Endothelial cell of hepatic sinusoid (primary cell): ENCODE data around the gene ADGRG3.

Experiments used
- in situ Hi-C: cut with HindIII; loops from 2 replicates; pipeline ENCODE4 v1.10.0; 2017; ENCODE audit warnings: low sequenced_read_pairs

ADGRG3 gene

DNA sequence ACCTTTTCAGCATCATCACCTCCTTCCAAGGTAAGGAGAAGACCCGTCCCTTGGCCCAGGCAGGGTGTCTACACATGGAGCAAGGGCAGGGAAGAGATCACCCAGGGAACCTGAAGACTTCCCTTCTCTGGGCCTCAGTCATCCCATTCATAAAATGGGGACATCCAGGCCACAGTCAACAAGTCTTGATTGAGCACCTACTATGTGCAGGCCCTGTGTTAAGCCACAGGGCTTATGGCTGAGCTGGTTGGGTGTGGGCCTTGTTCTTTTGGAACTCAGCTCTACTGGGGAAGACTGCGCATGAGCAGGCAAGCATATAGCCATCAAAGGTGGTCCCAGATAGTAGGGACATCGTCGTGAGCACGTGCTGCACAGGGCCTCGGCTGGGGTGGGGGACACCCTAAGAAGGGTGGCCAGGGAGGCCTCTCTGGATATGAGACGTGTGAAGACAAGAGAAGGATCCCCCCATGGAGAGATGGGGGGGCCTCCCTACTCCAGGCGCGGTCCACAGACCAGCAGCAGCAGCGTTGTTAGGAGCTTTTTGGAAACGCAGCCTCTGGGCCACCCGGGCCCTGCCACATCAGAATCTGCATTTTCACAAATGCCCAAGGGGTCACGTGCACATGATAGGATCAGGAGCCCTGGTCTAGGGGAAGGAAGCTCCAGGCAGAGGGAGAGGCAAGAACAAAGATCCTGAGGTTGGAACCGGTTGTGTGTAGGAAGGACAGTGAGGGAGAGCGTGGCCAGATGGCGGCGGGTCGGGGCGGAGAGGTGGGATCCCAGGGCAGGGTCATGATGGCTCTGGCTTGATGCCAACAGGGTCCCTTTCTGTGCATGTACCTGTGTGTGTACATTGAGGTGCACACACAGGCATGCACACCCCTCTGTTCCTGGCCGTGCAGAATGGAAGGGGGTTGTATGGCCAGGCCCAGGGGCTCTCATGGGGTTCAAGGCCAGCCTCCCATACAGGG, 5.9 kb upstream of the ADGRG3 start:
- in situ Hi-C loops: no loop called here

DNA sequence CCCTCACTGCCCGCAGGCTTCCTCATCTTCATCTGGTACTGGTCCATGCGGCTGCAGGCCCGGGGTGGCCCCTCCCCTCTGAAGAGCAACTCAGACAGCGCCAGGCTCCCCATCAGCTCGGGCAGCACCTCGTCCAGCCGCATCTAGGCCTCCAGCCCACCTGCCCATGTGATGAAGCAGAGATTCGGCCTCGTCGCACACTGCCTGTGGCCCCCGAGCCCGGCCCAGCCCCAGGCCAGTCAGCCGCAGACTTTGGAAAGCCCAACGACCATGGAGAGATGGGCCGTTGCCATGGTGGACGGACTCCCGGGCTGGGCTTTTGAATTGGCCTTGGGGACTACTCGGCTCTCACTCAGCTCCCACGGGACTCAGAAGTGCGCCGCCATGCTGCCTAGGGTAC, 4.7 kb upstream of the ADGRG3 start:
- in situ Hi-C loops: no loop called here

DNA sequence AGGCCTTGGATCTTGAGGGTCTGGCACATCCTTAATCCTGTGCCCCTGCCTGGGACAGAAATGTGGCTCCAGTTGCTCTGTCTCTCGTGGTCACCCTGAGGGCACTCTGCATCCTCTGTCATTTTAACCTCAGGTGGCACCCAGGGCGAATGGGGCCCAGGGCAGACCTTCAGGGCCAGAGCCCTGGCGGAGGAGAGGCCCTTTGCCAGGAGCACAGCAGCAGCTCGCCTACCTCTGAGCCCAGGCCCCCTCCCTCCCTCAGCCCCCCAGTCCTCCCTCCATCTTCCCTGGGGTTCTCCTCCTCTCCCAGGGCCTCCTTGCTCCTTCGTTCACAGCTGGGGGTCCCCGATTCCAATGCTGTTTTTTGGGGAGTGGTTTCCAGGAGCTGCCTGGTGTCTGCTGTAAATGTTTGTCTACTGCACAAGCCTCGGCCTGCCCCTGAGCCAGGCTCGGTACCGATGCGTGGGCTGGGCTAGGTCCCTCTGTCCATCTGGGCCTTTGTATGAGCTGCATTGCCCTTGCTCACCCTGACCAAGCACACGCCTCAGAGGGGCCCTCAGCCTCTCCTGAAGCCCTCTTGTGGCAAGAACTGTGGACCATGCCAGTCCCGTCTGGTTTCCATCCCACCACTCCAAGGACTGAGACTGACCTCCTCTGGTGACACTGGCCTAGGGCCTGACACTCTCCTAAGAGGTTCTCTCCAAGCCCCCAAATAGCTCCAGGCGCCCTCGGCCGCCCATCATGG, 4.0 kb upstream of the ADGRG3 start:
- in situ Hi-C loops: no loop called here

DNA sequence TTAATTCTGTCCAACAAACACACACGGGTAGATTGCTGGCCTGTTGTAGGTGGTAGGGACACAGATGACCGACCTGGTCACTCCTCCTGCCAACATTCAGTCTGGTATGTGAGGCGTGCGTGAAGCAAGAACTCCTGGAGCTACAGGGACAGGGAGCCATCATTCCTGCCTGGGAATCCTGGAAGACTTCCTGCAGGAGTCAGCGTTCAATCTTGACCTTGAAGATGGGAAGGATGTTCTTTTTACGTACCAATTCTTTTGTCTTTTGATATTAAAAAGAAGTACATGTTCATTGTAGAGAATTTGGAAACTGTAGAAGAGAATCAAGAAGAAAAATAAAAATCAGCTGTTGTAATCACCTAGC, 3.5 kb upstream of the ADGRG3 start:
- in situ Hi-C loops: no loop called here

DNA sequence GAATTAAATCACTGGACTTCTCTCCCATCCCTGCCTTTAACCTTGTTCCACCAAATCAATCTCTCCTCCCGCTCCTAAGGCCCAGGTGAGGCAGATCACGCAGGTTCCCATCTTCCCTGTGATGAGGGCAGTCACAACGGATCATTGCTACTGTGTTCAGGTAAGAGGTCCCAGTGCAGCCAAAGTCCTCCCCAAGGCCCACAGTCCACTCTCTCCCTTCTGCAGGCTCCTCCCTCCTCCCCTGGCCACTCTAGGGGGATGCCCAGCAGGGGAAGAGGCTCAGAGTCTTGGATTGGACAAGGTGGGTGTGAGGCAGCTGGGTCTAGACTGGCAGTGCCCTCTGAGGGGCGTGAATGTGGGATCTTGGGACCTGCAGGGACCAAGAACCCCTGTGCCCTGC, 2.6 kb upstream of the ADGRG3 start:
- in situ Hi-C loops: no loop called here

DNA sequence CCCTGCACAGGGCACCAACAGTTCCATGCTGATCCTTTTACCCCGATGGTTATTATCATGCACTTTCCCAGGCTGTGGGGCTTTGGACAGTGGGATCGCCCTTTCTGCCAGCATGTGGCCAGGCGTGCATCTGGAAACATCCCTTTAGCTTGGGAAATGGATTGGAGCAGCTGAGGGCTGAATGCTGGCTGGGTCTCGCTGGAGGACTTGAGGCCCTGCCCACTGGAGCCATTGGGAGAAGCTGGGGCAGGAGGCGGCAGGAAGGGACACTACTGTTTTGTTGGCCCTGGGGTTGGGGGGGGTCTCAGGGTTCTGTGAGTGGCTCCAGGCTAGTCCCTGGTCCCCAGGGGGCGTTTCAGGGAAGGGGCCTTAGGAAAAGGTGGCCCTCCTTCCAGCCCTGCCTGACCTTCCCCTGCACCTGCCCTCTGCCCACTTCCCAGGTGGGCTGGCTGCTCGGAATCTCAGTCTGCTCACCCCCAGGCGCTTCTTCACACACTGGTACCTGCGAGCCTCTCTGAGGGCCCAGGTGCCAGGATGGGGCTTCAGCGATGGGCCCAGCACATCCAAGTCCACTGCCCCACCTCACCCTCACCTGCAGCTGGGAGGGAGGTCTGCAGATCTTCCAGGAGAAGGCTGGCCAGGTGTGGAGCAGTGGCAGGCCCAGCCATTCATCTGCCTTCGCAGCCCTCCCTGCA, 1.6 kb upstream of the ADGRG3 start:
- in situ Hi-C loops: no loop called here

DNA sequence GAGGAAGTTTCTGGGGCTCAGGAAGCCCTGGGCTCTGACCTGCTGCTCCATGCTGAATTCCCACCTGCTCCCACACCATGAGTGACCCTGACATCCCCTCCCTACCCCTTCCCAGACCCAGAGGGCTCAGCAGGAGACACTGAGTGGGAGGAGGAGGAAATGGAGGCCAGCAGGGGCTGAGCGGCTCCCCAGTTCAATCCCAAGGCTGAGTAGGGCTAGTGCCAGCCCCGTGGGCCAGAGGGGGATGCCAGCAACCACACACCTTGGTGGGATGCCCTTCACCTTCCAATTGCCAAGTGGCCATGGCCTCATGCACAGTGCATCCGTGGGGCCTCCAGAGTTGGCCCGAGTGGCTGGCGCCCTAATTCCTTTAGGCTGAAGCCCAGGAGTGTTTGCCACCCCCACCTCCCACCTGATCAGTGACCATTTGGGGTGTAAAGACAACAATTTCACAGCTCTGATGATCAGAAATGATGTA, 1.0 kb upstream of the ADGRG3 start:
- in situ Hi-C loops: no loop called here

DNA sequence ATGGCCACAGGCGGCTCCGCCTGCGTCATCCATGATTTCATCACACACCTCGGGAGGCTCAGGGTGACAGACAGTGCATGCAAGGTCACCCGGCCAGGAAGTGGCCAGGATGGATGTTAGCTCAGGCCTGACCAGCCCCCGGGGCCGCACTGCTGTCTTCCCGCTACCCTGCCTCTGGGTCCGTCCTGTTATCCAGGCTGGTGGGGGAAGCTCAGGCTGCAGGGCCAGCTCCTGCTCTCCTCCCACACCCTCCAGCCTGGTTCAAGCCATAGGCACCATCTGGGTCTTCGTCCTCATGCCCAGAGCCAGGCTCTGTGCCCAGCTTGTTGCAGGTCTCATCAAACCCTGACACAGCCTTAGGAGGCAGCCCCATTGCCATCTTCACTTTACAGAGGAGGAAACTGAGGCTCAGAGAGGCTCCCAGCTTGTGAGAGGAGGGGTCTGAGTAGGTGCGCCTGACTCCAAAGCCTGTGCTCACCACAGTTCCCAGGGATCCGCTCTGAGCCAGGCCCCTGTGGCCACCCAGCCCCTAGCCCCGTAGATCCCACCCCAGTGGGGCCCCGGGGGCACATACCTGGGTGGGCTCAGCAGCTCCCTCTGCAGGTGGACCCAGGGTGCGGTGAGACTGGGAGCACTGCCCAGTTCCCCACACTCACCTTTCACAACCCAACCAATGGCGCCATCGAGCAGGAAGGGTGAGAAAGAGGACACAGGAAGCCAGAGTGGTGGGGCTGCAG, 412 bp upstream of the ADGRG3 start:
- in situ Hi-C loops: no loop called here

DNA sequence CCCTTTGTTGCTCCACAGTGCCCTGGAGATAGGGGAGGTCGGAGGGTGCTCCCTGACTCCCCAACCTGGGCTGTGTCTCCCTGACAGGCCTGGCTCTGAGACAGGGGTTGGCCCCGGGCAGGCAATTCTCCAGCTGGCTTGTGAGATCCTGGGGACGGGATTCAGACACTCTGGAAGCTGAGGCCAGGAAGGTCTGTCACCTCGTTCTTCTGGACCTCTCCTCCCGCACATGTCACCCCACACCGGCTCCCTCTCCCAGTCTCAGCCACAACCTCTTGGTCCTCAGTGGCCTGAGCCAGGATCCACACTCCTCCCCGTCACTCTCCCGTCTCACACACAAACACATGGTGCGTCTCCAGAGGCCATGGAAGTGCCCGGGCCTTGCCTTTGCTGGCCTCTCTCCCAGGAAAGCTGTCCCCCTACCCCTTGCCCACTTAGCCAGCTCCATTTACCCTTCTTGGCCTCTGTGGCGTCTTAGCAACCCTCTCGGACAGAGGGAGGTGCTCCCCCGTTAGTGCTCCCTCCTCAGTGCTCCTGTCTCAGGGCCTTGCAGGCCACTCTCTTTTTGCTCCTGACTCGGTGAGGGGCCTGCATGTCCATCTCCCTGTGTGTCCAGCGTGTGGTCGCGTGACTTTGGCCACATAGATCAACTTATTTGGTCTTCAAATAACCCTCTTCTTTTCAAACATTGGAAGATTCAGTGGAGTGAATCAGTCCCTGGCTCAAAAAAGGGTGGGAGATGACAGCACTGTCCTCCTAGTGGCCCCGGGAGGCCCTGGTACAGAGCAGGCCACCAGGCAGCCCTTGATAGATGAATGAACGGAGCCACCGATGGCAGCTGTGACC, 747 bp downstream of the ADGRG3 start:
- in situ Hi-C loops: no loop called here

DNA sequence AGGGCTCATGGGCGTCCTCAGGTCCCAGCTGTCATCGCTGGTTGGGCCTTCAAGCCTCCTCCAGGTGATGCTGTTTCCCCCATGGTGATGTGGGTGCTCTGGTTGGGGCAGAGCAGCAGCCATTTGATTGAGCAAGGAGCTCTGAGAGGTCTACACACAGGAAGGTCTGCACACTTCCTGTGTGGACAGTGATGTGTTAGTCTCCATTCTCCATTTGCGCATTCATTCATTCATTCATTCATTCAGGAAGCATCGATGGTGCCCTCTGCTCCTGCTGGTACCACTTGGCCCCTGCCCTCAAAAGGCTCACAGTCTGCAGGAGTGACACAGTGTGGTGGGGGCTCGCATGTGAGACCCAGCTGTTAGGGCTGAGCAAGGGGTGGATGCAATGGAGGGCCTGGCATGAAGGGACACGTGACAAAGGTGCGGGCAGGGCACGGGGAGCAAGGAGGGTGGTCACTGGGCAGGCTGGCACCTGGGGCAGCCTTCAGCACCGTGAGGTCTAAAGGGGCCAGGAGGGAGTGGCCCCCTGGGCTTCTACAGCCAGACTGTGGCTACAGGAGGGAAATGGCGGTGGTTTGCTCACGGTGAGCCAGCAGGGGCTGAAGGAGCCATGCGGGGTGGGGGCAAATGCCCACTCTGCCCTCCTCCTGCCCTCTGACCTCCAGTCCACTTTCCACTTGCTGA, 1.5 kb downstream of the ADGRG3 start:
- in situ Hi-C loops: loop anchor here (10.0 kb wide), 1 partner anchor 315 kb away; no protein-coding TSS in a partner anchor

DNA sequence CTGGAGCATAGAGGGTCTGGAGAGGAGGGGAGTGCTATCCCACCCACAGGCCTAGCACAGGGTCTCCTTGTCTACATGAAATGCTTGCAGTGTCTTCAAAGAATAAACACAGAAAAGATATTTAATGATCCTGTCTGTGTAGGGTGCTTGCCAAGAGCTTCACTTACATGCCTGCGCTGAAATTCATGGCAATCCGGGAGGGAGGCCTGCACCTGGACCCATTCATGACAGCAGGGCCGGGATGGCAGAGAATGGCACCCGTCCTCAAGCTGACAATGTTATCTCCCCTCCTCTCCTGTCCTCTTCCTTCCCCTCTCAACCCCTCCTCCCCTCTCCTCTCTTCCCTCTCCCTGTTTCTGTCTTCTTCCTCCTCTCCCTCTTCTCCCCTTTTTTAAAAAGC, 2.1 kb downstream of the ADGRG3 start:
- in situ Hi-C loops: loop anchor here (10.0 kb wide), 1 partner anchor 315 kb away; no protein-coding TSS in a partner anchor

DNA sequence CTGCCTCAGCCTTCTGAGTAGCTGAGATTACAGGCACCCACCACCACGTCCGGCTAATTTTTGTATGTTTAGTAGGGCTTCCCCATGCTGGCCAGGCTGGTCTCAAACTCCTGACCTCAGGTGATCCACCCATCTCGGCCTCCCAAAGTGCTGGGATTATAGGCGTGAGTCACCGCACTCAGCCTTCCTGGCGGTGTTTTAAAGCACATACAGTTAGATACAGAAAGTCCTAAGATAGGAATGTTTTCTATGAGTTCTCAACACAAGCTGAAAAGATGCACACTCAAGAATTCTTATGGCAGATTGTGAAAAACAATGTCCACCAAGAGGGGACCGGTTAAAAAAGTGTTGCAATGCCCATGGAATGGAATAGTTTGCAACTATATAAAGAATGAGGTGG, 3.3 kb downstream of the ADGRG3 start:
- in situ Hi-C loops: loop anchor here (10.0 kb wide), 1 partner anchor 313 kb away; no protein-coding TSS in a partner anchor

DNA sequence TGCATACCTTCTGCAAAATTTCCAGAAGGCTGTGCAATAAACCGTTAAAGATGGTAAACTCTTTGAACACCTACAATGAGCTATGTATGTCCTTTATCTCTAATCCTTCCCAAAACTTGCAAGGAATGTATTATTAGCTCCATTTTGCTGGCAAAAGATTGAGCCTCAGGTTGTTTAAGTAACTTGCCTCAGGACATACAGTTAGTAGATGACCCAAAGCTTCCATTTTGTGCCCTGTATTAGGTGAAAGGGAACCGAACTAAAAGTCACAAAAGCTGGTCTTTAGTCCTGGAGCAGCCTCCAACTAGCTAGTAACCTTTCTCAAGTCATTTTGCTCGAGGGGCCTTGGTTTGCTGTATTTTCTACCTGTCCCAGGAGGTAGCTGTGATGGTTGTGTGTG, 4.3 kb downstream of the ADGRG3 start:
- in situ Hi-C loops: loop anchor here (10.0 kb wide), 1 partner anchor 312 kb away; no protein-coding TSS in a partner anchor

DNA sequence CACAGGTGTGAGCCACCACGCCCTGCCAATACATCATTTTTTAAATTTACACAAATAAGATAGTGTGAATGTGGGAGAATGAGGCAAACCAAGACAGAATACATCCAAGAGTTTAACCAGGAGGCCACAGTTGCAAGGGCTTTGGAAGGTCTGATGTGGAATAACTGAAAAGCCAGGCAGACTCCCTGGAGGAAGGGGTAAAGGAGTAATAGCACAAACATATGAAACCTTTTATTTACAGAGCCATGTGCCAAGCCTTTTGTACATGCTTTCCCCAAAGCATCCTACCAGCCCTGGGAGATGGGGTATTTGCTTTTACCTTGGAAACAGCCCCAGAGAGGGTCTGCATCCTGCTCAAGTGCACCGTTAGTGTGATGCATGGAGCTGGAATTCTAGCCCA, 4.7 kb downstream of the ADGRG3 start:
- in situ Hi-C loops: loop anchor here (10.0 kb wide), 1 partner anchor 312 kb away; no protein-coding TSS in a partner anchor

DNA sequence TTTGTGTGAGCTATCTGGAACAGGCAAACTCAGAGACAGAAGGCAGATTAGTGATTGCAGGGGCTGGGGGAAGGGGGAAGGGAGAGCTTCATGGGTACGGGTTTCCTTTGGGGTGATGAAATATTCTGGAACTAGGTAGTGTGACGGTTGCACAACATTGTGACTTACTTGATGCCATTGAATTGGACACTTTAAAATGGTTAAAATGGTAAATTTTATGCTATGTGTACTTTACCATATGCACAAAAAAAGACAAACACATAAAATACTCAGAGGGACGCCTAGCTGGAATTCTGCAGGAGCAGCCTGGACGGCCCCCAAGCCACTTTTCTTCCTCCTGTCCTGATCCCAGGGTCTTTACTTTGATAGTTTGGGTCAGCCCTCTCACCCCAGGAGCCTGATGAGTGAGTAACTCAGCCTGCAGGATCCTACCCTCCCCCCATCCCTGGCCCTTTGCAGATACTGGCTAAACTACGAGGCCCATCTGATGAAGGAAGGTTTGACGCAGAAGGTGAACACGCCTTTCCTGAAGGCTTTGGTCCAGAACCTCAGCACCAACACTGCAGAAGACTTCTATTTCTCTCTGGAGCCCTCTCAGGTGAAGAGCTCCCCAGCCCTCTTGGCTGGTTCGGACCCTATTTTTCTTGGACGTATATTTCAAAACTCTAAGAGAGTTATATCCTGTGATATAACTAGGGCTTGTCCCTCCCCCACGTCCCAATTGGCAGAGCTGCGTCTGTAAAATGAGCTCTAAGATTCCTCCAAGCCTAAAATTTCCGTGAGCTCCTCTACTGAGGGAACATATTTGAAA, 7.8 kb downstream of the ADGRG3 start:
- in situ Hi-C loops: loop anchor here (10.0 kb wide), 1 partner anchor 309 kb away; no protein-coding TSS in a partner anchor

DNA sequence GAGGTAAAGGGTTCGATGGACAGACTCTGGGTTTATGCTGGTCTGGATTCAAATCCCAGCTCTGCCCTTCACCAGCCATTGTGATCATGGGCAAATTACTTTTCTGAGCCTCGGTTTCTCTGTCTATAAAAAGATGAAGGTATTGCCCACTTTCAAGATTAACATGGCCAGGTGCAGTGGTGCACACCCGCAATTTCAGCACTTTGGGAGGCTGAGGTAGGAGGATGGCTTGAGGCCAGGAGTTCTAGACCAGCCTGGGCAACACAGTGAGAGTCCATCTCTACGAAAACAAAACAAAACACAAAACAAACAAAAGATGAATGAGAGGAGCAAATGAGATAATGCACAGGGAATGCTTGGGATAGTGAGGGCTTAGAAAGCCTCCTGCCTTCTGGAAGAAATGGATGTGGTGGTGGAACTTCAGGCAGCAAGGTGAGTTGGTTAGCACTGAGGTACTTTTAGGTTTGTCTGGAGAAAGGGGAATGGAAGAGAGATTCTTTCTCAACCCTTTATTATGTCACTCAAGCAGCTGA, 8.5 kb downstream of the ADGRG3 start:
- in situ Hi-C loops: loop anchor here (10.0 kb wide), 1 partner anchor 308 kb away; no protein-coding TSS in a partner anchor

DNA sequence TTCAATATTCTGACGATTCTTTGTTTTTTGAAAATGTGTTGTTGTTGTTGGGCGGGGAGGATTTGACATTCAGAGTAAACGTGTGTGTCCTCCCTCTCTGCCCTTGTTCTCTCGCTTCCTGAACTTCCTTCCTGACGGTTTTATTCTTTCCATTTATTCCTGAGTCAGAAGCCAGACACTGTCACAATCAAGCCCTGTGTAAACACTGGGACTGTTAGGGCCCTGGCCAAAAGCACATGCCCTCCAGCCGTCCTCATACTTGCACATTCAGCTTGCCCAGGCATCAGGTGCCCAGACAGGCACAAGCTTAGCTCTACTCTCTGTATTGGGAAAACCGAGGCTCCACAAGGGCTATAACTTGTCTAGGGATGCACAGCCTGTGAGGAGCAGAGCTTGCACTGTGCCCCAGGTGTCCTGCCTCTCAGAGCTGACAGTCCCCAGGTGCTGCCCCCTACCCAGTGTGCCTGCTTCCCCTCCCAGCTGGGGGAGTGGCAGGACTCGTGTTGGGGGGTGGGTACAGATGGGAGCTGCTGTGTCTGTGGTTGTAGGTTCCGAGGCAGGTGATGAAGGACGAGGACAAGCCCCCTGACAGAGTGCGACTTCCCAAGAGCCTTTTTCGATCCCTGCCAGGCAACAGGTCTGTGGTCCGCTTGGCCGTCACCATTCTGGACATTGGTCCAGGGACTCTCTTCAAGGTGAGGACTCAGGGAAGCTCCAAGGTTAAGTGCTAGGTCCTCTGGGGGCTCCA, 9.7 kb downstream of the ADGRG3 start:
- in situ Hi-C loops: loop anchor here (10.0 kb wide), 1 partner anchor 307 kb away; no protein-coding TSS in a partner anchor
